PC-3 (cell line): ENCODE results near the gene ENG. TPM values are rescaled to one million over a fixed set of nuclear protein-coding genes. Genes with fewer than 3 reads are reported as not detected.

Experiments used
- ATAC-seq: fragments of 200-7000 bp; cut with Tn5 transposase; 2 replicates; pipeline ENCODE4 v1.9.1; 2020; ENCODE audit warnings: mild to moderate bottlenecking, moderate library complexity
- BruUV-seq: library from RNA; stranded (reverse); fragments of 400-500 nt; replicated peaks from 2 replicates; lab custom pipeline; 2021; lab: Mats Ljungman, UMichigan
- CTCF ChIA-PET: fragments of 300-600 bp; sonication (Branson Sonifier 250); formaldehyde crosslinking; loops from one replicate; lab custom pipeline; 2022; ENCODE audit warnings: antibody characterized with exemption; lab: Charles Lee
- POLR2A ChIA-PET: fragments of 300-600 bp; sonication (Branson Sonifier 250); formaldehyde crosslinking; loops from one replicate; lab custom pipeline; 2022; ENCODE audit warnings: antibody characterized with exemption; ENCODE audit not compliant: unreplicated experiment; lab: Charles Lee
- DNase-seq: peaks from one replicate; pipeline ENCODE4 v3.0.0-alpha.2; 2015
- H2AFZ ChIP-seq: fragments of 300-600 bp; sonication (generic); 2 replicates; pipeline ENCODE4 v1.6.0; 2016; ENCODE audit warnings: antibody characterized with exemption, low read length
- H3F3A ChIP-seq: fragments of 300-600 bp; sonication (generic); one replicate; pipeline ENCODE4 v1.6.0; 2017; ENCODE audit warnings: antibody characterized with exemption, low read length, control low read depth, mild to moderate bottlenecking; ENCODE audit not compliant: unreplicated experiment
- H3K27ac ChIP-seq: fragments of 300-600 bp; sonication (generic); 2 replicates; pipeline ENCODE4 v1.5.1; 2016; ENCODE audit warnings: mild to moderate bottlenecking, low read length
- H3K27me3 ChIP-seq: fragments of 300-600 bp; sonication (generic); 2 replicates; pipeline ENCODE4 v1.6.1; 2016; ENCODE audit warnings: low read length, mixed read lengths
- H3K36me3 ChIP-seq: fragments of 300-600 bp; sonication (generic); 2 replicates; pipeline ENCODE4 v1.6.1; 2016; ENCODE audit warnings: low read depth, mixed run types, low read length, mixed read lengths
- H3K4me1 ChIP-seq: fragments of 300-600 bp; sonication (generic); 2 replicates; pipeline ENCODE4 v1.5.1; 2016; ENCODE audit warnings: low read length; ENCODE audit not compliant: insufficient read depth
- H3K4me2 ChIP-seq: fragments of 300-600 bp; sonication (generic); 2 replicates; pipeline ENCODE4 v1.6.0; 2016; ENCODE audit warnings: low read length
- H3K4me3 ChIP-seq: fragments of 300-600 bp; sonication (generic); 2 replicates; pipeline ENCODE4 v1.5.1; 2016; ENCODE audit warnings: mild to moderate bottlenecking, low read length, mixed read lengths
- H3K79me2 ChIP-seq: fragments of 300-600 bp; sonication (generic); 2 replicates; pipeline ENCODE4 v1.6.1; 2017; ENCODE audit warnings: low read length, mixed read lengths
- H3K9ac ChIP-seq: fragments of 300-600 bp; sonication (generic); 2 replicates; pipeline ENCODE4 v1.6.0; 2016; ENCODE audit warnings: mild to moderate bottlenecking, low read length
- H3K9me2 ChIP-seq: fragments of 300-600 bp; sonication (generic); replicated peaks from 2 replicates; pipeline ENCODE4 v1.6.1; 2016; ENCODE audit warnings: mixed run types, low read length, mixed read lengths
- H3K9me3 ChIP-seq: fragments of 300-600 bp; sonication (generic); 2 replicates; pipeline ENCODE4 v1.6.1; 2016; ENCODE audit warnings: low read length, mixed read lengths
- H4K20me1 ChIP-seq: fragments of 300-600 bp; sonication (generic); 2 replicates; pipeline ENCODE4 v1.6.1; 2016; ENCODE audit warnings: low read length, mixed read lengths
- CTCF ChIP-seq: fragments of 300-600 bp; sonication (generic); conservative IDR thresholded peaks from 2 replicates; pipeline ENCODE4 v1.5.1; 2017; ENCODE audit warnings: antibody characterized with exemption, low read depth, mild to moderate bottlenecking, low read length
- EZH2 ChIP-seq: fragments of 300-600 bp; sonication (generic); IDR thresholded peaks from one replicate; pipeline ENCODE4 v1.6.1; 2017; ENCODE audit warnings: antibody characterized with exemption, mild to moderate bottlenecking, low read length; ENCODE audit not compliant: unreplicated experiment
- EZH2phosphoT487 ChIP-seq: fragments of 300-600 bp; sonication (generic); IDR thresholded peaks from 2 replicates; pipeline ENCODE4 v1.6.1; 2018; ENCODE audit warnings: mild to moderate bottlenecking, antibody characterized with exemption, low read length, borderline replicate concordance
- intact Hi-C: fragments of 100-400 bp; cut with micrococcal nuclease; formaldehyde crosslinking; loops from 2 replicates; pipeline ENCODE4 v1.9.0; 2023
- total RNA-seq: library from RNA; depleted of rRNA; stranded (reverse); fragments of >200 nt; gene quantifications from 2 replicates; pipeline ENCODE4 v1.2.3, GENCODE V29; 2014

The ENG gene
- total RNA-seq, 1 experiment from 2014 or later = 1.1 TPM

GRCh38 chr9:127814619-127815511, 39.6 kb downstream of the ENG start:
- ChIA-PET CTCF (no interaction called here), POLR2A (no interaction called here)
- no peak overlapping the region for H3K9ac ChIP-seq
- DNase-seq (no peak), ATAC-seq (no peak)
- no peaks in the 10 kb centered on the region for H3K27me3 ChIP-seq
- no peaks in the 10 kb centered on the region for H3F3A ChIP-seq
- no peaks in the 10 kb centered on the region for H3K9me2 ChIP-seq
- no peak overlapping the region for H2AFZ ChIP-seq
- intact Hi-C loops = no loop called here
- no TSS peak for BruUV-seq
- H3K4me1 ChIP-seq = no peaks in the 10 kb centered on the region
- no peak overlapping the region for H3K4me2 ChIP-seq
- H3K4me3 ChIP-seq = no peak overlapping the region
- no peak overlapping the region for H3K27ac ChIP-seq
- no peaks in the 10 kb centered on the region for H3K9me3 ChIP-seq
- TF ChIP-seq EZH2 (no peak), CTCF (no peak), EZH2phosphoT487 (no peak)
- H4K20me1 ChIP-seq = no peaks in the 10 kb centered on the region
- no peaks in the 10 kb centered on the region for H3K79me2 ChIP-seq
- peaks cover 10% of the 10 kb centered on the region; the same call in 1 of the 2 replicates for H3K36me3 ChIP-seq

GRCh38 chr9:127813686-127814226, 40.7 kb downstream of the ENG start:
- H3K4me1 ChIP-seq = no peaks in the 10 kb centered on the region
- BruUV-seq = no TSS peak
- no peak overlapping the region for H3K4me3 ChIP-seq
- H3K36me3 ChIP-seq = peaks cover 10% of the 10 kb centered on the region; the same call in 1 of the 2 replicates
- intact Hi-C loops = no loop called here
- H3K9me3 ChIP-seq = no peaks in the 10 kb centered on the region
- H3K4me2 ChIP-seq = no peak overlapping the region
- DNase-seq = no peak
- ChIA-PET POLR2A (no interaction called here), CTCF (no interaction called here)
- TF ChIP-seq CTCF (no peak), EZH2phosphoT487 (no peak), EZH2 (no peak)
- H3K27ac ChIP-seq = no peak overlapping the region
- H3K27me3 ChIP-seq = no peaks in the 10 kb centered on the region
- no peak overlapping the region for H3K9ac ChIP-seq
- no peaks in the 10 kb centered on the region for H3F3A ChIP-seq
- H3K79me2 ChIP-seq = no peaks in the 10 kb centered on the region
- H3K9me2 ChIP-seq = no peaks in the 10 kb centered on the region
- no peaks in the 10 kb centered on the region for H4K20me1 ChIP-seq
- no peak for ATAC-seq
- H2AFZ ChIP-seq = no peak overlapping the region
